ENCODE measurements around the gene FGF13.

FGF13 gene

GRCh38 chrX:138664016-138664415 is 47.5 kb downstream of the FGF13 start:
- DNase-seq (ENCODE audit: low spot score) = no peak

GRCh38 chrX:138651494-138651893 is 60.0 kb downstream of the FGF13 start:
- DNase-seq (ENCODE audit: low spot score) = no peak

- DNase-seq (ENCODE audit: low spot score) = no peak
Measured at GRCh38 chrX:138648568-138648967, 62.9 kb downstream of the FGF13 start.

- no peak for DNase-seq (ENCODE audit: low spot score)
Measured at GRCh38 chrX:138638996-138639395, 72.5 kb downstream of the FGF13 start.

Data from CD4-positive, alpha-beta T cell treated with Interleukin-15 for 4 hours (primary cell).